Ovary (tissue), 3 donors: ENCODE results near the gene C19orf47.

ENCODE experiments used
- CTCF ChIP-seq, 3 donors: fragments of 450-650 bp in 2 of 3; fragments of 200-600 bp in 1 of 3; IDR thresholded peaks; one replicate each; pipeline versions ENCODE4 v1.5.1 to v1.8.0; 2016 to 2022; ENCODE audit warnings: antibody characterized with exemption in 3 of 3, mild to moderate bottlenecking in 1 of 3
- EP300 ChIP-seq: sonication (generic); formaldehyde crosslinking; IDR thresholded peaks from one replicate; pipeline ENCODE4 v1.6.1; 2017; ENCODE audit warnings: antibody characterized with exemption
- POLR2A ChIP-seq: fragments of 450-650 bp; IDR thresholded peaks from one replicate; pipeline ENCODE4 v1.6.1; 2017; ENCODE audit warnings: antibody characterized with exemption, mild to moderate bottlenecking, moderate library complexity
- donor health status: DM: no; HTN: no; CAD: no.

GRCh38 chr19:40317338-40317737 lies 30.9 kb downstream of the C19orf47 start:
- TF ChIP-seq CTCF (IDR thresholded peaks at IDR 0.05) = no peak
- TF ChIP-seq POLR2A = no peak
- no peak for TF ChIP-seq EP300
